ENCODE measurements around the gene TXNDC15.
A peak's percentile ranks its signal among the peaks of the same experiment; 100 is the strongest.
"Not testable (repeated sequence)": the region's sequence is repeated elsewhere in the genome, so short reads cannot be mapped to it uniquely, and the experiment has no call there.

The TXNDC15 gene

GRCh38 chr5:134878403-134878802 lies 4.2 kb downstream of the TXNDC15 start:
- WGBS (ENCODE audit: extremely low coverage, insufficient coverage, insufficient read length): no CpG with 5 or more reads among the region's 3 CpGs
- no peak overlapping the region for H4K8ac ChIP-seq (ENCODE audit: low read depth, low read length)
- H2BK12ac ChIP-seq (ENCODE audit: low read length): no peak overlapping the region
- no peaks in the 10 kb centered on the region for H3K36me3 ChIP-seq (ENCODE audit: control insufficient read depth in 1 of 2, insufficient read depth in 2 of 2, low read length in 2 of 2)
- no peaks in the 10 kb centered on the region for H3K27me3 ChIP-seq (ENCODE audit: insufficient read depth, low read length)
- no peak overlapping the region for H3K23ac ChIP-seq (ENCODE audit: low read length)
- peaks cover 5 to 8% of the 10 kb centered on the region in 2 experiments for H3K4me1 ChIP-seq (ENCODE audit: control insufficient read depth in 1 of 2, insufficient read depth in 2 of 2, low read length in 2 of 2)
- H2BK120ac ChIP-seq (ENCODE audit: insufficient read depth, low read length, poor library complexity): no peak overlapping the region
- H3K9ac ChIP-seq (ENCODE audit: low read length): peak overlapping the region; percentile 38
- no peaks in the 10 kb centered on the region for H3K9me3 ChIP-seq (ENCODE audit: insufficient read depth, low read depth, low read length)
- no peak overlapping the region for H4K12ac ChIP-seq (ENCODE audit: low read depth, low read length)
- H3K27ac ChIP-seq (ENCODE audit: low read depth, low read length): no peak overlapping the region
- H3K79me2 ChIP-seq (ENCODE audit: control insufficient read depth, insufficient read depth, low read length, poor library complexity): peaks cover 5% of the 10 kb centered on the region
- no peak overlapping the region for H3K4ac ChIP-seq (ENCODE audit: low read depth, low read length)
- no peak overlapping the region for H2AK5ac ChIP-seq (ENCODE audit: low read length)
- no peak overlapping the region for H3K4me3 ChIP-seq (ENCODE audit: low read depth, low read length)
- no peak overlapping the region for H3K14ac ChIP-seq (ENCODE audit: low read length)
- DNase-seq: no peak
- H3K4me2 ChIP-seq (ENCODE audit: low read length): no peak overlapping the region
- H2AFZ ChIP-seq (ENCODE audit: insufficient read depth, low read length, poor library complexity): no peak overlapping the region
- no peak overlapping the region for H3K18ac ChIP-seq (ENCODE audit: low read length)
- no peak overlapping the region for H4K91ac ChIP-seq (ENCODE audit: low read depth, low read length)
- H3K79me1 ChIP-seq (ENCODE audit: low read length): peaks cover 8% of the 10 kb centered on the region
- H2BK5ac ChIP-seq (ENCODE audit: low read depth, low read length, poor library complexity): no peak overlapping the region

- no peak overlapping the region for H3K27ac ChIP-seq (ENCODE audit: low read depth, low read length)
- H3K79me1 ChIP-seq (ENCODE audit: low read length): peaks cover 2% of the 10 kb centered on the region
- H4K91ac ChIP-seq (ENCODE audit: low read depth, low read length): no peak overlapping the region
- no peak overlapping the region for H4K12ac ChIP-seq (ENCODE audit: low read depth, low read length)
- no peak overlapping the region for H2AFZ ChIP-seq (ENCODE audit: insufficient read depth, low read length, poor library complexity)
- WGBS (ENCODE audit: extremely low coverage, insufficient coverage, insufficient read length): no CpG with 5 or more reads among the region's 3 CpGs
- H3K4me1 ChIP-seq (ENCODE audit: control insufficient read depth in 1 of 2, insufficient read depth in 2 of 2, low read length in 2 of 2): peaks cover 2 to 4% of the 10 kb centered on the region in 2 experiments
- H3K4me3 ChIP-seq (ENCODE audit: low read depth, low read length): no peak overlapping the region
- H3K4ac ChIP-seq (ENCODE audit: low read depth, low read length): no peak overlapping the region
- H3K9me3 ChIP-seq (ENCODE audit: insufficient read depth, low read depth, low read length): no peaks in the 10 kb centered on the region
- H2BK120ac ChIP-seq (ENCODE audit: insufficient read depth, low read length, poor library complexity): no peak overlapping the region
- no peak for DNase-seq
- H4K8ac ChIP-seq (ENCODE audit: low read depth, low read length): no peak overlapping the region
- no peak overlapping the region for H2BK5ac ChIP-seq (ENCODE audit: low read depth, low read length, poor library complexity)
- no peak overlapping the region for H3K9ac ChIP-seq (ENCODE audit: low read length)
- no peak overlapping the region for H3K23ac ChIP-seq (ENCODE audit: low read length)
- no peak overlapping the region for H3K4me2 ChIP-seq (ENCODE audit: low read length)
- H3K79me2 ChIP-seq (ENCODE audit: control insufficient read depth, insufficient read depth, low read length, poor library complexity): peaks cover 2% of the 10 kb centered on the region
- no peaks in the 10 kb centered on the region for H3K27me3 ChIP-seq (ENCODE audit: insufficient read depth, low read length)
- H3K36me3 ChIP-seq (ENCODE audit: control insufficient read depth in 1 of 2, insufficient read depth in 2 of 2, low read length in 2 of 2): no peaks in the 10 kb centered on the region
- no peak overlapping the region for H2BK12ac ChIP-seq (ENCODE audit: low read length)
- H3K18ac ChIP-seq (ENCODE audit: low read length): no peak overlapping the region
- H2AK5ac ChIP-seq (ENCODE audit: low read length): no peak overlapping the region
- no peak overlapping the region for H3K14ac ChIP-seq (ENCODE audit: low read length)
Measured at GRCh38 chr5:134879456-134879855, 5.3 kb downstream of the TXNDC15 start.

- H3K4me2 ChIP-seq (ENCODE audit: low read length); H3K27me3 ChIP-seq (ENCODE audit: insufficient read depth, low read length); H3K14ac ChIP-seq (ENCODE audit: low read length); H3K4me3 ChIP-seq (ENCODE audit: low read depth, low read length); H3K27ac ChIP-seq (ENCODE audit: low read depth, low read length); H2AFZ ChIP-seq (ENCODE audit: insufficient read depth, low read length, poor library complexity); DNase-seq; H3K36me3 ChIP-seq (ENCODE audit: control insufficient read depth in 1 of 2, insufficient read depth in 2 of 2, low read length in 2 of 2); H2BK12ac ChIP-seq (ENCODE audit: low read length); H3K79me1 ChIP-seq (ENCODE audit: low read length); H3K4ac ChIP-seq (ENCODE audit: low read depth, low read length); H3K79me2 ChIP-seq (ENCODE audit: control insufficient read depth, insufficient read depth, low read length, poor library complexity); H3K9ac ChIP-seq (ENCODE audit: low read length); H3K23ac ChIP-seq (ENCODE audit: low read length); H4K91ac ChIP-seq (ENCODE audit: low read depth, low read length); H3K4me1 ChIP-seq (ENCODE audit: control insufficient read depth in 1 of 2, insufficient read depth in 2 of 2, low read length in 2 of 2); H4K12ac ChIP-seq (ENCODE audit: low read depth, low read length); H2AK5ac ChIP-seq (ENCODE audit: low read length); H2BK120ac ChIP-seq (ENCODE audit: insufficient read depth, low read length, poor library complexity); H4K8ac ChIP-seq (ENCODE audit: low read depth, low read length); H2BK5ac ChIP-seq (ENCODE audit: low read depth, low read length, poor library complexity); H3K18ac ChIP-seq (ENCODE audit: low read length); H3K9me3 ChIP-seq (ENCODE audit: insufficient read depth, low read depth, low read length): not testable (repeated sequence)
- no CpG with 5 or more reads among the region's 3 CpGs for WGBS (ENCODE audit: extremely low coverage, insufficient coverage, insufficient read length)
Measured at GRCh38 chr5:134880937-134881336, 6.8 kb downstream of the TXNDC15 start.

GRCh38 chr5:134881711-134882110 lies 7.5 kb downstream of the TXNDC15 start:
- H3K79me2 ChIP-seq (ENCODE audit: control insufficient read depth, insufficient read depth, low read length, poor library complexity); H3K4me3 ChIP-seq (ENCODE audit: low read depth, low read length); H3K4me2 ChIP-seq (ENCODE audit: low read length); H3K23ac ChIP-seq (ENCODE audit: low read length); H3K9me3 ChIP-seq (ENCODE audit: insufficient read depth, low read depth, low read length); H3K4me1 ChIP-seq (ENCODE audit: control insufficient read depth in 1 of 2, insufficient read depth in 2 of 2, low read length in 2 of 2); DNase-seq; H2BK120ac ChIP-seq (ENCODE audit: insufficient read depth, low read length, poor library complexity); H3K27ac ChIP-seq (ENCODE audit: low read depth, low read length); H4K12ac ChIP-seq (ENCODE audit: low read depth, low read length); H3K14ac ChIP-seq (ENCODE audit: low read length); H2AK5ac ChIP-seq (ENCODE audit: low read length); H2BK5ac ChIP-seq (ENCODE audit: low read depth, low read length, poor library complexity); H3K79me1 ChIP-seq (ENCODE audit: low read length); H3K18ac ChIP-seq (ENCODE audit: low read length); H3K4ac ChIP-seq (ENCODE audit: low read depth, low read length); H4K91ac ChIP-seq (ENCODE audit: low read depth, low read length); H3K9ac ChIP-seq (ENCODE audit: low read length); H2BK12ac ChIP-seq (ENCODE audit: low read length); H4K8ac ChIP-seq (ENCODE audit: low read depth, low read length); H3K36me3 ChIP-seq (ENCODE audit: control insufficient read depth in 1 of 2, insufficient read depth in 2 of 2, low read length in 2 of 2); H2AFZ ChIP-seq (ENCODE audit: insufficient read depth, low read length, poor library complexity); H3K27me3 ChIP-seq (ENCODE audit: insufficient read depth, low read length): not testable (repeated sequence)
- WGBS (ENCODE audit: extremely low coverage, insufficient coverage, insufficient read length): no CpG with 5 or more reads among the region's 30 CpGs
